Measurements from ENCODE around the gene LRRC4C. TPM values are rescaled to one million over a fixed set of nuclear protein-coding genes. Genes with fewer than 3 reads are reported as not detected.

The LRRC4C gene
- total and polyA plus RNA-seq, 2 donors (not counting 3 experiments of a cell fraction or from before 2014, with no cell fraction given) = not detected

DNA sequence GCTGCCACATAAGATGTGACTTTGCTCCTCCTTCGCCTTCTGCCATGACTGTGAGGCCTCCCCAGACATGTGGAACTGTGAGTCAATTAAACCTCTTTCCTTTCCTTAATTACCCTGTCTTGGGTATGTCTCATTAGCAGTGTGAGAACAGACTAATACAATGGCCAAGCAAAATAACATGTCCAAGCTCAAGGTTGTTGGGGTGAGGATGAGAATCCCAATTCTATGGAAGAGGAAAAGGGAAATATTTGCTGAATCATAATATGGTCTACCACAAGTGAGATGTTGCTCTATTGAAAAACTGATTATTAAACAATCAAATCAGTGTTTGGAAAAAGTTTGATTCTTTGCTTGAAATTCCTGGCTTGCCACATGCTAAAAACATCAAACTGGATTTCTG is 48.7 kb upstream of the LRRC4C start:
- H3K27me3 ChIP-seq (ENCODE audit: control insufficient read depth in 2 of 2, insufficient read depth in 2 of 2, low read length in 2 of 2) = no peaks in the 10 kb centered on the region
- no peak overlapping the region for H3K9ac ChIP-seq (replicated peaks; ENCODE audit: extremely low read depth, insufficient read depth, low read length)
- BruUV-seq (replicated peaks) = no TSS peak
- H3K27ac ChIP-seq (ENCODE audit: insufficient read depth, low read depth, low read length) = no peak overlapping the region
- no peak overlapping the region for H2AFZ ChIP-seq (ENCODE audit: low read depth, low read length)
- CTCF ChIA-PET = no interaction called here
- H3K9me3 ChIP-seq (replicated peaks; ENCODE audit: control insufficient read depth, insufficient read depth, low read length) = no peaks in the 10 kb centered on the region
- no peak for FAIRE-seq
- intact Hi-C loops (cut with micrococcal nuclease) = no loop called here
- TF ChIP-seq, protein P1, sequence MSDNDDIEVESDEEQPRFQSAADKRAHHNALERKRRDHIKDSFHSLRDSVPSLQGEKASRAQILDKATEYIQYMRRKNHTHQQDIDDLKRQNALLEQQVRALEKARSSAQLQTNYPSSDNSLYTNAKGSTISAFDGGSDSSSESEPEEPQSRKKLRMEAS (IDR thresholded peaks at IDR 0.05; ENCODE audit: insufficient read depth, insufficient read length) = no peak
- TF ChIP-seq EZH2 (IDR thresholded peaks at IDR 0.05; ENCODE audit: borderline replicate concordance, low read depth, low read length, severe bottlenecking) = no peak
- TF ChIP-seq FOS (IDR thresholded peaks at IDR 0.05; ENCODE audit: borderline replicate concordance, insufficient read depth, low read length) = no peak
- TF ChIP-seq, protein P2, sequence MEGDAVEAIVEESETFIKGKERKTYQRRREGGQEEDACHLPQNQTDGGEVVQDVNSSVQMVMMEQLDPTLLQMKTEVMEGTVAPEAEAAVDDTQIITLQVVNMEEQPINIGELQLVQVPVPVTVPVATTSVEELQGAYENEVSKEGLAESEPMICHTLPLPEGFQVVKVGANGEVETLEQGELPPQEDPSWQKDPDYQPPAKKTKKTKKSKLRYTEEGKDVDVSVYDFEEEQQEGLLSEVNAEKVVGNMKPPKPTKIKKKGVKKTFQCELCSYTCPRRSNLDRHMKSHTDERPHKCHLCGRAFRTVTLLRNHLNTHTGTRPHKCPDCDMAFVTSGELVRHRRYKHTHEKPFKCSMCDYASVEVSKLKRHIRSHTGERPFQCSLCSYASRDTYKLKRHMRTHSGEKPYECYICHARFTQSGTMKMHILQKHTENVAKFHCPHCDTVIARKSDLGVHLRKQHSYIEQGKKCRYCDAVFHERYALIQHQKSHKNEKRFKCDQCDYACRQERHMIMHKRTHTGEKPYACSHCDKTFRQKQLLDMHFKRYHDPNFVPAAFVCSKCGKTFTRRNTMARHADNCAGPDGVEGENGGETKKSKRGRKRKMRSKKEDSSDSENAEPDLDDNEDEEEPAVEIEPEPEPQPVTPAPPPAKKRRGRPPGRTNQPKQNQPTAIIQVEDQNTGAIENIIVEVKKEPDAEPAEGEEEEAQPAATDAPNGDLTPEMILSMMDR (IDR thresholded peaks at IDR 0.05; ENCODE audit: extremely low read depth in 1 of 2, insufficient read depth in 1 of 2, low read depth in 1 of 2, low read length in 2 of 2) = no peak
- dilution Hi-C loops (cut with MboI; ENCODE audit: extremely low pct_ligation_motif_present, low sequenced_read_pairs) = no loop called here
- no peak for DNase-seq (ENCODE audit: low read depth, low spot score)
- POLR2A ChIA-PET = no interaction called here
- H3K9me1 ChIP-seq (replicated peaks; ENCODE audit: control insufficient read depth, extremely low read depth, insufficient read depth, low read length) = no peaks in the 10 kb centered on the region
- H3K79me2 ChIP-seq (ENCODE audit: control insufficient read depth, insufficient read depth, low read length) = no peaks in the 10 kb centered on the region
- H4K20me1 ChIP-seq (replicated peaks; ENCODE audit: control insufficient read depth, extremely low read depth, insufficient read depth, low read length) = no peaks in the 10 kb centered on the region
- H3K4me1 ChIP-seq (ENCODE audit: control insufficient read depth, extremely low read depth, insufficient read depth, low read length) = no peaks in the 10 kb centered on the region
- no peaks in the 10 kb centered on the region for H3K36me3 ChIP-seq (ENCODE audit: control insufficient read depth in 2 of 2, extremely low read depth in 1 of 2, insufficient read depth in 2 of 2, low read length in 2 of 2)
- no peak overlapping the region for H3K4me3 ChIP-seq (replicated peaks in 1 of 3; ENCODE audit: insufficient read depth in 1 of 3, low read depth in 1 of 3, low read length in 3 of 3)
- H3K4me2 ChIP-seq (ENCODE audit: insufficient read depth, low read length) = no peak overlapping the region

DNA sequence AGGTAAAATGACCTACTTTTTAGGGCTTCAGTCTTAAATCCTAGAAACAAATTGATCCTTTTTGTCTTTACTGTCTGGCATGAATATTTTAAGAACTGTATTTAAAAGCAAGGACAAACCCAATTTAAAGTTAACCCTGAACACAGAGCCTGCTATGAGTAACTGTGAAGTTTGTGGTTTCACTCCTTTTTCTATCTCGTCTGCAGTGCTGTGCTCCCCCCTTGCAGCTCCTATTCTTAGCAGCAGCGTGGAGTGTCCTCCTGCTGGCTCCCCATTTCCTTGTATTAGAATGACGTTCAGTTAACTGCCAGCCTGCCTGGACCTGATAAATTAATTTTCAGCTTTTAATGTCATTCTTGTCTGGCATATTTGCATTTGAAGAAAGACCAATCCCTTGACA is 40.0 kb upstream of the LRRC4C start:
- no peaks in the 10 kb centered on the region for H3K79me2 ChIP-seq (ENCODE audit: control insufficient read depth, insufficient read depth, low read length)
- TF ChIP-seq POLR2AphosphoS5 (IDR thresholded peaks at IDR 0.05; ENCODE audit: insufficient read depth, low read depth, low read length) (no peak), POLR2A (IDR thresholded peaks at IDR 0.05; ENCODE audit: low read depth, low read length) (no peak)
- TF ChIP-seq, protein P1 (IDR thresholded peaks at IDR 0.05; ENCODE audit: insufficient read depth, insufficient read length) = no peak
- H3K4me2 ChIP-seq (ENCODE audit: insufficient read depth, low read length) = no peak overlapping the region
- H3K27ac ChIP-seq (ENCODE audit: insufficient read depth, low read depth, low read length) = no peak overlapping the region
- BruUV-seq (replicated peaks) = no TSS peak
- CTCF ChIA-PET = no interaction called here
- POLR2A ChIA-PET = no interaction called here
- DNase-seq (ENCODE audit: low read depth, low spot score) (no peak), FAIRE-seq (no peak)
- no peaks in the 10 kb centered on the region for H3K27me3 ChIP-seq (ENCODE audit: control insufficient read depth in 2 of 2, insufficient read depth in 2 of 2, low read length in 2 of 2)
- intact Hi-C loops (cut with micrococcal nuclease) = loop anchor here (5.0 to 10.0 kb wide), 2 partner anchors 905 to 1192 kb away; no protein-coding TSS in a partner anchor
- no peak overlapping the region for H3K9ac ChIP-seq (replicated peaks; ENCODE audit: extremely low read depth, insufficient read depth, low read length)
- H4K20me1 ChIP-seq (replicated peaks; ENCODE audit: control insufficient read depth, extremely low read depth, insufficient read depth, low read length) = no peaks in the 10 kb centered on the region
- no peaks in the 10 kb centered on the region for H3K9me1 ChIP-seq (replicated peaks; ENCODE audit: control insufficient read depth, extremely low read depth, insufficient read depth, low read length)
- H2AFZ ChIP-seq (ENCODE audit: low read depth, low read length) = no peak overlapping the region
- H3K36me3 ChIP-seq (ENCODE audit: control insufficient read depth in 2 of 2, extremely low read depth in 1 of 2, insufficient read depth in 2 of 2, low read length in 2 of 2) = no peaks in the 10 kb centered on the region
- no peak overlapping the region for H3K4me3 ChIP-seq (replicated peaks in 1 of 3; ENCODE audit: insufficient read depth in 1 of 3, low read depth in 1 of 3, low read length in 3 of 3)
- dilution Hi-C loops (cut with MboI; ENCODE audit: extremely low pct_ligation_motif_present, low sequenced_read_pairs) = no loop called here
- no peaks in the 10 kb centered on the region for H3K4me1 ChIP-seq (ENCODE audit: control insufficient read depth, extremely low read depth, insufficient read depth, low read length)
- H3K9me3 ChIP-seq (replicated peaks; ENCODE audit: control insufficient read depth, insufficient read depth, low read length) = no peaks in the 10 kb centered on the region

All from endothelial cell of umbilical vein (primary cell).